ENCODE measurements around the gene PODN. TPM values are rescaled to one million over a fixed set of nuclear protein-coding genes. Genes with fewer than 3 reads are reported as not detected.

The PODN gene
- total RNA-seq, 1 experiment from 2014 or later = 0.17 TPM

DNA sequence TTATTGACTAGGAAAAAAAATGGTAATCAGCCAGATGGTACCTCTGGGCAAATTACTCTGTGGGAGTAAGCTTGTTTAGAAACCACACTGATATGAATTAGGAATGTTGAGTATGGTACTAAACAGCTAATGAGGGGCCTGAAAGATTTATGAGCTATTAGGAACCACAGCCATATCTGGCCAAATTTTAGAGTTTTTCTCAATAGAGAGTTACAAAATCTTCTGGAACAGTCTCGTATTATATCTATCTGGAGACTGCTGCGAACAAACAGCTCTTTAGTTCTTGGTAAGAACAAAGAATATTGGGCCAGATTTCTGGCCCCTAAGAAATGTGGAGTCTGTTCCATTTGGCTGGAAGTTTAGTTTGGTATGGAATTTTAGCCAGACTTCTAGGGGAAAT is 4.9 kb upstream of the PODN start:
- Histone ChIP-seq H3K23ac (ENCODE audit: insufficient read length, low read depth, low read length) (no peak overlapping the region), H2AK5ac (ENCODE audit: insufficient read length, low read length) (no peak overlapping the region), H3K27me3 (ENCODE audit: insufficient read depth, low read length) (peaks cover 21% of the 10 kb centered on the region; the same call in 1 of the 2 replicates), H3K56ac (ENCODE audit: insufficient read length, low read depth, low read length) (no peak overlapping the region), H4K91ac (ENCODE audit: insufficient read length, low read depth, low read length) (no peak overlapping the region), H3K79me2 (ENCODE audit: insufficient read depth, low read length) (no peaks in the 10 kb centered on the region), H3K18ac (ENCODE audit: insufficient read length, low read depth, low read length) (no peak overlapping the region), H2BK5ac (ENCODE audit: insufficient read length, low read length) (no peak overlapping the region), H3K4me1 (ENCODE audit: insufficient read depth, low read length) (no peaks in the 10 kb centered on the region; the same call in 1 of the 2 replicates), H3K9me3 (ENCODE audit: control insufficient read depth, low read depth, low read length) (no peaks in the 10 kb centered on the region), H3K27ac (ENCODE audit: insufficient read length, low read depth, low read length) (no peak overlapping the region), H3K9ac (ENCODE audit: extremely low read depth, insufficient read length, low read length) (no peak overlapping the region), H3T11ph (ENCODE audit: low read length) (no peak overlapping the region), H2BK120ac (ENCODE audit: low read depth, low read length, poor library complexity, severe bottlenecking) (no peak overlapping the region), H3K14ac (ENCODE audit: insufficient read depth, low read length) (no peak overlapping the region), H4K20me1 (ENCODE audit: control insufficient read depth, insufficient read depth, insufficient read length) (no peaks in the 10 kb centered on the region), H3K23me2 (ENCODE audit: insufficient read length, low read depth, low read length, poor library complexity, severe bottlenecking) (no peaks in the 10 kb centered on the region), H2AFZ (ENCODE audit: low read length) (no peak overlapping the region), H3K79me1 (ENCODE audit: insufficient read depth, low read depth, low read length, poor library complexity, severe bottlenecking) (no peaks in the 10 kb centered on the region), H4K8ac (replicated peaks; ENCODE audit: insufficient read length, low read depth, low read length) (no peak overlapping the region), H3K4me2 (ENCODE audit: insufficient read depth, insufficient read length, low read length) (no peak overlapping the region), H2BK12ac (ENCODE audit: insufficient read length, low read depth, low read length) (no peak overlapping the region), H2BK20ac (ENCODE audit: low read depth, low read length, poor library complexity, severe bottlenecking) (no peak overlapping the region), H3K4ac (ENCODE audit: low read depth, low read length) (no peak overlapping the region), H4K5ac (ENCODE audit: insufficient read length, low read depth, low read length) (no peak overlapping the region), H2BK15ac (ENCODE audit: low read depth, low read length) (no peak overlapping the region)
- no peaks in the 10 kb centered on the region; a peak in 1 of 7 replicates for H3K36me3 Mint-ChIP-seq (ENCODE audit: insufficient read depth in 1 of 3, low read depth in 3 of 3)
- WGBS (ENCODE audit: extremely low coverage, insufficient read length, low lambda C conversion rate) = no CpG with 5 or more reads among the region's 2 CpGs
- H3K27ac Mint-ChIP-seq = no peak overlapping the region
- H3K27me3 Mint-ChIP-seq (ENCODE audit: low read depth) = peaks cover 46% of the 10 kb centered on the region
- H3K4me1 Mint-ChIP-seq = no peaks in the 10 kb centered on the region
- no peak overlapping the region for H3K4me3 Mint-ChIP-seq
- no peak for DNase-seq
- TF ChIP-seq, protein P1, sequence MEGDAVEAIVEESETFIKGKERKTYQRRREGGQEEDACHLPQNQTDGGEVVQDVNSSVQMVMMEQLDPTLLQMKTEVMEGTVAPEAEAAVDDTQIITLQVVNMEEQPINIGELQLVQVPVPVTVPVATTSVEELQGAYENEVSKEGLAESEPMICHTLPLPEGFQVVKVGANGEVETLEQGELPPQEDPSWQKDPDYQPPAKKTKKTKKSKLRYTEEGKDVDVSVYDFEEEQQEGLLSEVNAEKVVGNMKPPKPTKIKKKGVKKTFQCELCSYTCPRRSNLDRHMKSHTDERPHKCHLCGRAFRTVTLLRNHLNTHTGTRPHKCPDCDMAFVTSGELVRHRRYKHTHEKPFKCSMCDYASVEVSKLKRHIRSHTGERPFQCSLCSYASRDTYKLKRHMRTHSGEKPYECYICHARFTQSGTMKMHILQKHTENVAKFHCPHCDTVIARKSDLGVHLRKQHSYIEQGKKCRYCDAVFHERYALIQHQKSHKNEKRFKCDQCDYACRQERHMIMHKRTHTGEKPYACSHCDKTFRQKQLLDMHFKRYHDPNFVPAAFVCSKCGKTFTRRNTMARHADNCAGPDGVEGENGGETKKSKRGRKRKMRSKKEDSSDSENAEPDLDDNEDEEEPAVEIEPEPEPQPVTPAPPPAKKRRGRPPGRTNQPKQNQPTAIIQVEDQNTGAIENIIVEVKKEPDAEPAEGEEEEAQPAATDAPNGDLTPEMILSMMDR (conservative IDR thresholded peaks at IDR 0.05) = no peak
- no peaks in the 10 kb centered on the region for H3K9me3 Mint-ChIP-seq

All from H9 (cell line).